PC-9 (cell line): Measurements from ENCODE around the gene PSEN1. TPM values are rescaled to one million over a fixed set of nuclear protein-coding genes. Genes with fewer than 3 reads are reported as not detected.

ENCODE experiments used
- BruUV-seq: library from RNA; stranded (reverse); fragments of 400-500 nt; replicated peaks from 2 replicates; lab custom pipeline; 2021; lab: Mats Ljungman, UMichigan
- CTCF ChIA-PET: fragments of 300-600 bp; sonication (Branson Sonifier 250); formaldehyde crosslinking; loops from one replicate; lab custom pipeline; 2022; ENCODE audit warnings: antibody characterized with exemption; lab: Charles Lee
- POLR2A ChIA-PET: fragments of 300-600 bp; sonication (Branson Sonifier 250); formaldehyde crosslinking; loops from one replicate; lab custom pipeline; 2022; ENCODE audit warnings: antibody characterized with exemption; ENCODE audit not compliant: unreplicated experiment; lab: Charles Lee
- DNase-seq, 2 experiments: peaks; one replicate each; pipeline versions ENCODE4 v3.0.0 to v3.0.0-alpha.2; 2015 to 2022; ENCODE audit warnings: mixed read lengths in 1 of 2
- H2AFZ ChIP-seq: fragments of 200-600 bp; sonication (generic); 2 replicates; pipeline ENCODE4 v1.8.1; 2017; ENCODE audit warnings: antibody characterized with exemption
- H3F3A ChIP-seq: fragments of 200-600 bp; sonication (generic); 2 replicates; pipeline ENCODE4 v1.8.1; 2017; ENCODE audit warnings: antibody characterized with exemption, mild to moderate bottlenecking, low read depth; ENCODE audit not compliant: insufficient read depth
- H3K27ac ChIP-seq: fragments of 200-600 bp; sonication (generic); 2 replicates; pipeline ENCODE4 v1.6.1; 2016; ENCODE audit warnings: mixed run types
- H3K27me3 ChIP-seq: fragments of 200-600 bp; sonication (generic); 2 replicates; pipeline ENCODE4 v1.6.1; 2016; ENCODE audit warnings: low read depth, mixed run types; ENCODE audit not compliant: insufficient read depth
- H3K36me3 ChIP-seq: fragments of 200-600 bp; sonication (generic); 2 replicates; pipeline ENCODE4 v1.6.1; 2016; ENCODE audit warnings: low read depth, mixed run types
- H3K4me1 ChIP-seq: fragments of 200-600 bp; sonication (generic); replicated peaks from 2 replicates; pipeline ENCODE4 v1.6.1; 2016; ENCODE audit warnings: mixed run types; ENCODE audit not compliant: insufficient read depth
- H3K4me2 ChIP-seq: fragments of 200-600 bp; sonication (generic); 2 replicates; pipeline ENCODE4 v1.6.1; 2017; ENCODE audit warnings: mixed run types
- H3K4me3 ChIP-seq: fragments of 200-600 bp; sonication (generic); 2 replicates; pipeline ENCODE4 v1.6.1; 2016; ENCODE audit warnings: mixed run types
- H3K79me2 ChIP-seq: fragments of 200-600 bp; sonication (generic); 2 replicates; pipeline ENCODE4 v1.6.1; 2017; ENCODE audit warnings: low read depth, mixed run types
- H3K9me2 ChIP-seq: fragments of 200-600 bp; sonication (generic); 2 replicates; pipeline ENCODE4 v1.8.1; 2017; ENCODE audit warnings: mild to moderate bottlenecking; ENCODE audit not compliant: insufficient read depth
- H3K9me3 ChIP-seq: fragments of 200-600 bp; sonication (generic); 2 replicates; pipeline ENCODE4 v1.8.1; 2016; ENCODE audit warnings: low read depth; ENCODE audit not compliant: insufficient read depth
- H4K20me1 ChIP-seq: fragments of 200-600 bp; sonication (generic); 2 replicates; pipeline ENCODE4 v1.8.1; 2017; ENCODE audit not compliant: insufficient read depth
- EZH2 ChIP-seq: fragments of 200-600 bp; sonication (generic); IDR thresholded peaks from 2 replicates; pipeline ENCODE4 v1.8.0; 2017; ENCODE audit warnings: antibody characterized with exemption, low read depth
- intact Hi-C: fragments of 100-400 bp; cut with micrococcal nuclease; formaldehyde crosslinking; loops from one replicate; pipeline ENCODE4 v1.10.0; 2022; ENCODE audit not compliant: unreplicated experiment
- total RNA-seq: library from RNA; stranded (reverse); gene quantifications from 2 replicates; pipeline ENCODE4 v1.2.3, GENCODE V29; 2021
- TF ChIP-seq, protein P1 (sequence below): fragments of 200-600 bp; sonication (generic); conservative IDR thresholded peaks from 2 replicates; pipeline ENCODE4 v1.6.1; 2017; ENCODE audit warnings: mixed run types, antibody characterized with exemption, mild to moderate bottlenecking, moderate library complexity

The PSEN1 gene
- total RNA-seq, 1 experiment from 2014 or later: 44.0 TPM

DNA sequence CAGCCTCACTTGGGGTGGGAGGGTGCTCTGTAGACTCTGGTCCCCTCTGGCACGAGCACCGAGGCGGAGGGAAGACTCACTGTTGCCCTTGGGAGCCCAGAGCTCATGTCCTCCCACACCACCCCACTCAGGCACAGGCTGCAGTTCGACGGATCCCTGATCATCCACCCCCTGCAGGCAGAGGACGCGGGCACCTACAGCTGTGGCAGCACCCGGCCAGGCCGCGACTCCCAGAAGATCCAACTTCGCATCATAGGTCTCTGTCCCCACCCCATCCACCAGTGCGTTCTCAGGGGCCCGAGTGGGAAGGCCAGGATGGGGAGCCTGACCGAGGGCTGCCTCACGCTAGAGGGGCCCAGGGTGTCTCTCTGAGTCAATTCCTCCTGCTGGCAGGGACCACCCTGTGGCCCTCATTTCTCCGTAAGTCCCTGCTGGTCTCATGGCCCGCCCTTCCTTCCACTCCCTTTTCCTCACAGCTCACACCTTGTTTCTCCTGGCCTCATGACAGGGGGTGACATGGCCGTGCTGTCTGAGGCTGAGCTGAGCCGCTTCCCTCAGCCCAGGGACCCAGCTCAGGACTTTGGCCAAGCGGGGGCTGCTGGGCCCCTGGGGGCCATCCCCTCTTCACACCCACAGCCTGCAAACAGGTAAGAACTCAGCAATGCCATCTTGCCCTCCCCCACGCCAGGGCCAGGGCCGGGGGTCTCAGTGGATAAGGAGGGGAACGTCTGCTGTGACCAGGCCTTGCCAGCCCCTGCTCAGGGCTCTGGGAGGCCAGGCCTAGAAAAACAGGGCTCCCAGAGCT is 128.0 kb downstream of the PSEN1 start:
- TF ChIP-seq, protein P1, sequence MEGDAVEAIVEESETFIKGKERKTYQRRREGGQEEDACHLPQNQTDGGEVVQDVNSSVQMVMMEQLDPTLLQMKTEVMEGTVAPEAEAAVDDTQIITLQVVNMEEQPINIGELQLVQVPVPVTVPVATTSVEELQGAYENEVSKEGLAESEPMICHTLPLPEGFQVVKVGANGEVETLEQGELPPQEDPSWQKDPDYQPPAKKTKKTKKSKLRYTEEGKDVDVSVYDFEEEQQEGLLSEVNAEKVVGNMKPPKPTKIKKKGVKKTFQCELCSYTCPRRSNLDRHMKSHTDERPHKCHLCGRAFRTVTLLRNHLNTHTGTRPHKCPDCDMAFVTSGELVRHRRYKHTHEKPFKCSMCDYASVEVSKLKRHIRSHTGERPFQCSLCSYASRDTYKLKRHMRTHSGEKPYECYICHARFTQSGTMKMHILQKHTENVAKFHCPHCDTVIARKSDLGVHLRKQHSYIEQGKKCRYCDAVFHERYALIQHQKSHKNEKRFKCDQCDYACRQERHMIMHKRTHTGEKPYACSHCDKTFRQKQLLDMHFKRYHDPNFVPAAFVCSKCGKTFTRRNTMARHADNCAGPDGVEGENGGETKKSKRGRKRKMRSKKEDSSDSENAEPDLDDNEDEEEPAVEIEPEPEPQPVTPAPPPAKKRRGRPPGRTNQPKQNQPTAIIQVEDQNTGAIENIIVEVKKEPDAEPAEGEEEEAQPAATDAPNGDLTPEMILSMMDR: no peak
- no peak for TF ChIP-seq EZH2
- no peaks in the 10 kb centered on the region for H3K36me3 ChIP-seq
- CTCF ChIA-PET: no interaction called here
- H3K4me2 ChIP-seq: no peak overlapping the region
- POLR2A ChIA-PET: interaction anchor here (0.6 kb wide), 1 partner anchor 21 kb away, joined by 4 read pairs; no protein-coding TSS in a partner anchor
- DNase-seq: no peak
- H2AFZ ChIP-seq: no peak overlapping the region
- intact Hi-C loops: no loop called here
- H3K9me2 ChIP-seq: no peaks in the 10 kb centered on the region
- H3F3A ChIP-seq: no peaks in the 10 kb centered on the region
- no peaks in the 10 kb centered on the region; the same call in 1 of the 2 replicates for H4K20me1 ChIP-seq
- no TSS peak for BruUV-seq
- H3K27me3 ChIP-seq: no peaks in the 10 kb centered on the region
- H3K9me3 ChIP-seq: no peaks in the 10 kb centered on the region
- H3K79me2 ChIP-seq: no peaks in the 10 kb centered on the region
- H3K4me3 ChIP-seq: no peak overlapping the region
- H3K27ac ChIP-seq: no peak overlapping the region
- no peaks in the 10 kb centered on the region for H3K4me1 ChIP-seq

GRCh38 chr14:73264885-73265720 is 128.8 kb downstream of the PSEN1 start:
- TF ChIP-seq EZH2: no peak
- TF ChIP-seq, protein P1: no peak
- no peak for DNase-seq
- Histone ChIP-seq H3K4me3 (no peak overlapping the region), H3K27ac (no peak overlapping the region), H3K9me3 (no peaks in the 10 kb centered on the region), H3K79me2 (no peaks in the 10 kb centered on the region), H2AFZ (no peak overlapping the region), H3F3A (no peaks in the 10 kb centered on the region), H4K20me1 (no peaks in the 10 kb centered on the region; the same call in 1 of the 2 replicates), H3K9me2 (no peaks in the 10 kb centered on the region), H3K27me3 (no peaks in the 10 kb centered on the region), H3K36me3 (no peaks in the 10 kb centered on the region), H3K4me1 (no peaks in the 10 kb centered on the region), H3K4me2 (no peak overlapping the region)
- BruUV-seq: no TSS peak
- ChIA-PET CTCF (no interaction called here), POLR2A (no interaction called here)
- intact Hi-C loops: no loop called here

- H3K9me2 ChIP-seq: no peaks in the 10 kb centered on the region
- H3K27me3 ChIP-seq: no peaks in the 10 kb centered on the region
- H3K9me3 ChIP-seq: no peaks in the 10 kb centered on the region
- H3K4me2 ChIP-seq: no peak overlapping the region
- no peak overlapping the region for H2AFZ ChIP-seq
- no peaks in the 10 kb centered on the region; the same call in 1 of the 2 replicates for H4K20me1 ChIP-seq
- TF ChIP-seq, protein P1: no peak
- TF ChIP-seq EZH2: no peak
- H3K27ac ChIP-seq: no peak overlapping the region
- no TSS peak for BruUV-seq
- H3K79me2 ChIP-seq: no peaks in the 10 kb centered on the region
- no peak for DNase-seq
- H3K4me1 ChIP-seq: no peaks in the 10 kb centered on the region
- POLR2A ChIA-PET: no interaction called here
- intact Hi-C loops: no loop called here
- CTCF ChIA-PET: no interaction called here
- no peaks in the 10 kb centered on the region for H3F3A ChIP-seq
- H3K36me3 ChIP-seq: no peaks in the 10 kb centered on the region
- H3K4me3 ChIP-seq: no peak overlapping the region
These were observed 129.4 kb downstream of the PSEN1 start for GRCh38 chr14:73265721-73266046.
